Activated CD4-positive, alpha-beta T cell treated with anti-CD3 and anti-CD28 coated beads for 24 hours (primary cell): ENCODE measurements around the gene TRABD2B.
"Not testable (repeated sequence)": the region's sequence is repeated elsewhere in the genome, so short reads cannot be mapped to it uniquely, and the experiment has no call there.

Experiments used
- DNase-seq, 2 donors: peaks; one replicate each; pipeline ENCODE4 v3.0.0-alpha.2; 2020; ENCODE audit warnings: low read depth in 2 of 2

The TRABD2B gene

GRCh38 chr1:47967864-47968555 lies 29.2 kb downstream of the TRABD2B start:
- no peak for DNase-seq

GRCh38 chr1:47965816-47966215 lies 31.4 kb downstream of the TRABD2B start:
- no peak for DNase-seq

- no peak for DNase-seq
These were observed 32.5 kb downstream of the TRABD2B start for GRCh38 chr1:47964636-47965035.

GRCh38 chr1:47963568-47964358 lies 33.4 kb downstream of the TRABD2B start:
- no peak for DNase-seq

- DNase-seq = no peak
These were observed 34.3 kb downstream of the TRABD2B start for GRCh38 chr1:47962750-47963492.

GRCh38 chr1:47961835-47962234 lies 35.4 kb downstream of the TRABD2B start:
- not testable (repeated sequence) for DNase-seq

- not testable (repeated sequence) for DNase-seq
These were observed 40.7 kb downstream of the TRABD2B start for GRCh38 chr1:47956491-47956890.

- DNase-seq = no peak
These were observed 43.5 kb downstream of the TRABD2B start for GRCh38 chr1:47953661-47954060.

GRCh38 chr1:47951545-47952235 lies 45.5 kb downstream of the TRABD2B start:
- DNase-seq = no peak

GRCh38 chr1:47951026-47951425 lies 46.2 kb downstream of the TRABD2B start:
- no peak for DNase-seq

- DNase-seq = no peak
These were observed 46.7 kb downstream of the TRABD2B start for GRCh38 chr1:47950471-47950870.

GRCh38 chr1:47948126-47948525 lies 49.1 kb downstream of the TRABD2B start:
- no peak for DNase-seq

GRCh38 chr1:47947531-47947930 lies 49.7 kb downstream of the TRABD2B start:
- DNase-seq = no peak

- DNase-seq = no peak
These were observed 52.6 kb downstream of the TRABD2B start for GRCh38 chr1:47944561-47944960.

GRCh38 chr1:47942240-47942629 lies 55.0 kb downstream of the TRABD2B start:
- no peak for DNase-seq

- no peak for DNase-seq
These were observed 55.5 kb downstream of the TRABD2B start for GRCh38 chr1:47941609-47942239.

- DNase-seq = no peak
These were observed 56.4 kb downstream of the TRABD2B start for GRCh38 chr1:47940779-47941178.

- no peak for DNase-seq
These were observed 56.9 kb downstream of the TRABD2B start for GRCh38 chr1:47940326-47940725.

GRCh38 chr1:47938520-47938919 lies 58.7 kb downstream of the TRABD2B start:
- DNase-seq = no peak

GRCh38 chr1:47937586-47938254 lies 59.5 kb downstream of the TRABD2B start:
- DNase-seq = no peak
